Prostate gland (tissue), 2 donors: ENCODE results near the gene GASK1A.

ENCODE experiments used
- POLR2A ChIP-seq: fragments of 450-650 bp; IDR thresholded peaks from one replicate; pipeline ENCODE4 v1.6.1; 2016; ENCODE audit warnings: antibody characterized with exemption, mild to moderate bottlenecking
- TF ChIP-seq, protein P1 (sequence below), 4 experiments: fragments of 200-600 bp in 2 of 4; fragments of 450-650 bp in 2 of 4; sonication (generic) in 2 of 4; IDR thresholded peaks; 1 replicate in 3 of 4; 2 replicates in 1 of 4; pipeline ENCODE4 v1.5.1; 2016 to 2019; ENCODE audit warnings: antibody characterized with exemption in 4 of 4, mild to moderate bottlenecking in 2 of 4, moderate library complexity in 2 of 4

DNA sequence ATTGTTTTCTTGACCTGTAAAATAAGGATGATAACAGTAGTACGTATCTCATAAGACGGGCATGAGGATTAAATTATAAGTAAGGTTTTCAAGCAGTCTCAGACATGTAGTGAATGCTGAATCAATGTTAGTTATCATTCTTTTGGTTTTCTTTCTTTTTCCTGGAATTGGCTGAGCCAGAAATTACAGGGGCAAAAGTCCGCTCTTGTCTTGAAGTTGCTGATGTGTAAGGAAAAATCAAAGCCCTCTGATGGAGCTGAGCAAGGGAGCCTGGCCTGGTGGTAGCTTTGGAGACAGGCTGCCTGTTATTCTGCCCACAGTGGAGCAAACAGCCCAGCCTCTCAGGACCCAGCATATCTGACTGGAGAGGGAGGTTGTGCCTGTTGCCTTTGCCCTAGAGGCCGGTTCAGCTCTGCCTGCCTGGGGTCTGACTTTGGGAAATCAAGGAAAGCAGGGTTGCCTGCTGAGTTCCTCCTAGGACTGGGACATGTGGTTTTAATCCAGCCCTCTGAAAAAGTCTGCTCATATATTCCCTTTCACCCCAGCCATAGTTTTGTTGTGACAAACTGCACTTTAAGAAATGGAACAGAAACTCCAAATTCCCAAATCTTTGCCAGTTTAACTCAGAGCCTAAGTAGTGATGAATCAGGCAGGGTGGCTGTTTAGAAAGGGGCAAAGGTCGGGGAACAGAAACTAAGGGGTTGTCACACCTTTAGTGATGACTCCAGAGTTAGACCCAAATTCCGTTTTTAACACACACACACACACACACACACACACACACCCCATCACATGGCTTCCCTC, 40.1 kb downstream of the GASK1A start:
- TF ChIP-seq POLR2A: no peak
- TF ChIP-seq, protein P1, sequence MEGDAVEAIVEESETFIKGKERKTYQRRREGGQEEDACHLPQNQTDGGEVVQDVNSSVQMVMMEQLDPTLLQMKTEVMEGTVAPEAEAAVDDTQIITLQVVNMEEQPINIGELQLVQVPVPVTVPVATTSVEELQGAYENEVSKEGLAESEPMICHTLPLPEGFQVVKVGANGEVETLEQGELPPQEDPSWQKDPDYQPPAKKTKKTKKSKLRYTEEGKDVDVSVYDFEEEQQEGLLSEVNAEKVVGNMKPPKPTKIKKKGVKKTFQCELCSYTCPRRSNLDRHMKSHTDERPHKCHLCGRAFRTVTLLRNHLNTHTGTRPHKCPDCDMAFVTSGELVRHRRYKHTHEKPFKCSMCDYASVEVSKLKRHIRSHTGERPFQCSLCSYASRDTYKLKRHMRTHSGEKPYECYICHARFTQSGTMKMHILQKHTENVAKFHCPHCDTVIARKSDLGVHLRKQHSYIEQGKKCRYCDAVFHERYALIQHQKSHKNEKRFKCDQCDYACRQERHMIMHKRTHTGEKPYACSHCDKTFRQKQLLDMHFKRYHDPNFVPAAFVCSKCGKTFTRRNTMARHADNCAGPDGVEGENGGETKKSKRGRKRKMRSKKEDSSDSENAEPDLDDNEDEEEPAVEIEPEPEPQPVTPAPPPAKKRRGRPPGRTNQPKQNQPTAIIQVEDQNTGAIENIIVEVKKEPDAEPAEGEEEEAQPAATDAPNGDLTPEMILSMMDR (IDR thresholded peaks at IDR 0.05): no peak
